HEK293 (cell line): ENCODE data around the gene INHA.

ENCODE experiments used
- CTCF ChIA-PET: fragments of 350-600 bp; formaldehyde crosslinking; extraction: SDS; loops from one replicate; lab custom pipeline; 2021; ENCODE audit warnings: antibody characterized with exemption; lab: Yijun Ruan, JAX
- POLR2A ChIA-PET: fragments of 300-600 bp; formaldehyde crosslinking; extraction: SDS; loops from one replicate; lab custom pipeline; 2020; ENCODE audit warnings: antibody characterized with exemption, inconsistent platforms; lab: Yijun Ruan, JAX
- H3K27ac ChIP-seq: fragments of 200-500 bp; sonication (Bioruptor generic); 2 replicates; pipeline ENCODE4 v1.5.1; 2014; ENCODE audit warnings: low read depth, low read length, control low read depth, inconsistent platforms; ENCODE audit errors: extremely low read depth
- H3K36me3 ChIP-seq, 2 experiments: fragments of 200-500 bp in 1 of 2; sonication (Bioruptor generic) in 1 of 2; 1 replicate in 1 of 2; 2 replicates in 1 of 2; pipeline ENCODE4 v1.5.1; 2014 to 2017; ENCODE audit warnings: inconsistent platforms in 2 of 2, low read length in 2 of 2; ENCODE audit not compliant: control insufficient read depth in 2 of 2, insufficient read depth in 1 of 2
- H3K4me1 ChIP-seq: fragments of 200-500 bp; sonication (Bioruptor generic); 2 replicates; pipeline ENCODE4 v1.5.1; 2014; ENCODE audit warnings: mild to moderate bottlenecking, low read length, inconsistent platforms; ENCODE audit not compliant: control insufficient read depth, insufficient read depth
- H3K4me3 ChIP-seq: 2 replicates; pipeline ENCODE4 v1.5.1; 2011; ENCODE audit warnings: low read depth, mild to moderate bottlenecking, control low read depth, low read length, moderate library complexity
- H3K9me3 ChIP-seq: fragments of 200-500 bp; sonication (Bioruptor generic); 2 replicates; pipeline ENCODE4 v1.5.1; 2014; ENCODE audit warnings: low read depth, low read length, inconsistent platforms; ENCODE audit not compliant: control insufficient read depth, insufficient read depth
- BCL11B ChIP-seq: fragments of 450-650 bp; formaldehyde crosslinking; IDR thresholded peaks from 2 replicates; pipeline ENCODE4 v1.5.1; 2016; ENCODE audit warnings: low read depth, missing biosample characterization, missing genetic modification characterization
- EGR2 ChIP-seq: fragments of 450-650 bp; formaldehyde crosslinking; IDR thresholded peaks from 2 replicates; pipeline ENCODE4 v1.5.1; 2016; ENCODE audit warnings: low read depth, missing biosample characterization, missing genetic modification characterization
- KLF1 ChIP-seq: fragments of 450-650 bp; formaldehyde crosslinking; IDR thresholded peaks from 2 replicates; pipeline ENCODE4 v1.5.1; 2016; ENCODE audit warnings: missing biosample characterization, missing genetic modification characterization
- SCRT2 ChIP-seq: fragments of 450-650 bp; formaldehyde crosslinking; IDR thresholded peaks from 2 replicates; pipeline ENCODE4 v1.5.1; 2016; ENCODE audit warnings: missing biosample characterization, missing genetic modification characterization
- SP7 ChIP-seq: fragments of 450-650 bp; formaldehyde crosslinking; IDR thresholded peaks from 2 replicates; pipeline ENCODE4 v1.5.1; 2016; ENCODE audit warnings: missing biosample characterization, missing genetic modification characterization
- ZNF2 ChIP-seq: fragments of 450-650 bp; formaldehyde crosslinking; IDR thresholded peaks from 2 replicates; pipeline ENCODE4 v1.5.1; 2016; ENCODE audit warnings: missing biosample characterization, missing genetic modification characterization
- ZNF248 ChIP-seq: fragments of 450-650 bp; formaldehyde crosslinking; IDR thresholded peaks from 2 replicates; pipeline ENCODE4 v1.5.1; 2017; ENCODE audit warnings: missing biosample characterization, missing genetic modification characterization
- ZNF335 ChIP-seq: fragments of 450-650 bp; formaldehyde crosslinking; conservative IDR thresholded peaks from 2 replicates; pipeline ENCODE4 v1.5.1; 2016; ENCODE audit warnings: missing biosample characterization, missing genetic modification characterization
- ZNF391 ChIP-seq: fragments of 450-650 bp; formaldehyde crosslinking; IDR thresholded peaks from 2 replicates; pipeline ENCODE4 v1.5.1; 2016; ENCODE audit warnings: low read depth, missing biosample characterization, missing genetic modification characterization, borderline replicate concordance
- ZNF416 ChIP-seq: fragments of 450-650 bp; formaldehyde crosslinking; IDR thresholded peaks from 2 replicates; pipeline ENCODE4 v1.5.1; 2016; ENCODE audit warnings: missing biosample characterization, missing genetic modification characterization
- ZNF521 ChIP-seq: fragments of 450-650 bp; formaldehyde crosslinking; IDR thresholded peaks from 2 replicates; pipeline ENCODE4 v1.5.1; 2017; ENCODE audit warnings: missing biosample characterization, mild to moderate bottlenecking, missing genetic modification characterization
- ZNF596 ChIP-seq: fragments of 450-650 bp; IDR thresholded peaks from 2 replicates; pipeline ENCODE4 v1.5.0; 2018; ENCODE audit warnings: missing biosample characterization, mild to moderate bottlenecking, missing genetic modification characterization, moderate library complexity
- ZNF621 ChIP-seq: fragments of 450-650 bp; formaldehyde crosslinking; IDR thresholded peaks from 2 replicates; pipeline ENCODE4 v1.5.1; 2017; ENCODE audit warnings: missing biosample characterization, missing genetic modification characterization
- ZNF768 ChIP-seq: fragments of 450-650 bp; formaldehyde crosslinking; IDR thresholded peaks from 2 replicates; pipeline ENCODE4 v1.5.1; 2018; ENCODE audit warnings: missing biosample characterization, mild to moderate bottlenecking, missing genetic modification characterization
- ZSCAN16 ChIP-seq: fragments of 450-650 bp; formaldehyde crosslinking; IDR thresholded peaks from 2 replicates; pipeline ENCODE4 v1.5.1; 2016; ENCODE audit warnings: missing biosample characterization, missing genetic modification characterization
- ZSCAN30 ChIP-seq: fragments of 450-650 bp; IDR thresholded peaks from 2 replicates; pipeline ENCODE4 v1.5.1; 2018; ENCODE audit warnings: missing biosample characterization, mild to moderate bottlenecking, missing genetic modification characterization, moderate library complexity
- TF ChIP-seq, protein P1 (sequence below): fragments of 450-650 bp; formaldehyde crosslinking; IDR thresholded peaks from 2 replicates; pipeline ENCODE4 v1.5.1; 2016; ENCODE audit warnings: missing biosample characterization, missing genetic modification characterization
- TF ChIP-seq, protein P2 (sequence below): fragments of 450-650 bp; formaldehyde crosslinking; IDR thresholded peaks from 2 replicates; pipeline ENCODE4 v1.5.1; 2016; ENCODE audit warnings: missing biosample characterization, missing genetic modification characterization
- TF ChIP-seq, protein P3 (sequence below): fragments of 450-650 bp; formaldehyde crosslinking; conservative IDR thresholded peaks from 2 replicates; pipeline ENCODE4 v1.5.1; 2016; ENCODE audit warnings: low read depth, missing biosample characterization, missing genetic modification characterization

The INHA gene

DNA sequence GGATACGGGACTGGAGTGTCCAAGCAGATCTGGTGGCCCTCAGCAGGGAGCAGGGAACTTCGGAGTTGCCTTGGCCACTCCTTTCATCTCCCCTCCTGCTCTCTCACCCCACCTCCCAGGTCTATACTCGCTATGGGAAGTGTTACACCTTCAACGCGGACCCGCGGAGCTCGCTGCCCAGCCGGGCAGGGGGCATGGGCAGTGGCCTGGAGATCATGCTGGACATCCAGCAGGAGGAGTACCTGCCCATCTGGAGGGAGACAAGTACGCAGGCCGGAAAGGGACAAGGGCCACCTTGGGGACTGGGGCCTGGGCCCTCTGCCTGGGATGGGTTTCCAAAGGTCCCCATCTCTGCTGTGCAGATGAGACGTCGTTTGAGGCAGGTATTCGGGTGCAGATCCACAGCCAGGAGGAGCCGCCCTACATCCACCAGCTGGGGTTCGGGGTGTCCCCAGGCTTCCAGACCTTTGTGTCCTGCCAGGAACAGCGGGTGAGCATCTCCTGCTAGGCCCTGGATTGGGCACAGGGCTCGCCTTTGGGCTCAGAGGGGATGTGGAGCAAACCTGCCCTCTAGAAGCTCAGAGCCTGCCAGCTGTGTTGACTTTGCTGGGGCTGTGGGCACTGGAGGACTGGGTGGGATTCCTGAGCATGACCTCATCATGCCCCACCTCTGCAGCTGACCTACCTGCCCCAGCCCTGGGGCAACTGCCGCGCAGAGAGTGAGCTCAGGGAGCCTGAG lies 40.3 kb upstream of the INHA start:
- H3K4me3 ChIP-seq, result no peak overlapping the region
- ChIA-PET CTCF (interaction anchor here (0.6 to 9.7 kb wide), 13 partner anchors 9 to 403 kb away, joined by 3 to 252 read pairs (median 5); partner anchors contain the start of genes ASIC4 and GMPPA), POLR2A (interaction anchor here (1.4 kb wide), 1 partner anchor 33 kb away, joined by 5 read pairs; the partner anchor contains the start of gene GMPPA)
- H3K27ac ChIP-seq, result no peak overlapping the region
- TF ChIP-seq KLF1 (tag by site-specific recombination) (peak; percentile 23; the same call in 1 of the 2 replicates), ZNF335 (tag by site-specific recombination) (no peak)
- TF ChIP-seq, protein P1, sequence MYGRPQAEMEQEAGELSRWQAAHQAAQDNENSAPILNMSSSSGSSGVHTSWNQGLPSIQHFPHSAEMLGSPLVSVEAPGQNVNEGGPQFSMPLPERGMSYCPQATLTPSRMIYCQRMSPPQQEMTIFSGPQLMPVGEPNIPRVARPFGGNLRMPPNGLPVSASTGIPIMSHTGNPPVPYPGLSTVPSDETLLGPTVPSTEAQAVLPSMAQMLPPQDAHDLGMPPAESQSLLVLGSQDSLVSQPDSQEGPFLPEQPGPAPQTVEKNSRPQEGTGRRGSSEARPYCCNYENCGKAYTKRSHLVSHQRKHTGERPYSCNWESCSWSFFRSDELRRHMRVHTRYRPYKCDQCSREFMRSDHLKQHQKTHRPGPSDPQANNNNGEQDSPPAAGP (tag by site-specific recombination), result 0 out of 2 replicates have a peak, but pooled peaks have one; percentile 54
- no peaks in the 10 kb centered on the region for H3K9me3 ChIP-seq
- H3K4me1 ChIP-seq, result no peaks in the 10 kb centered on the region
- no peaks in the 10 kb centered on the region for H3K36me3 ChIP-seq

DNA sequence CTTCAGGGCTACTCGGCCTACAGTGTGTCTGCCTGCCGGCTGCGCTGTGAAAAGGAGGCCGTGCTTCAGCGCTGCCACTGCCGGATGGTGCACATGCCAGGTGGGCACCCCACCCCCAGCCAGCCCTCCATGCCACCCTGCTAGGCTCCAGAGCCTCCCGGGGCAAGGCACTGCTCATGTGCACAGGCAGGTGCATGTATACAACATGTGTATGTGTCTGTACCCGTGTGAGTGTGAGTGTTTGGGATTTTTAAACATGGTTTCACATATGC lies 39.8 kb upstream of the INHA start:
- no peak overlapping the region for H3K4me3 ChIP-seq
- H3K4me1 ChIP-seq, result no peaks in the 10 kb centered on the region
- no peaks in the 10 kb centered on the region for H3K36me3 ChIP-seq
- ChIA-PET POLR2A (no interaction called here), CTCF (interaction anchor here (0.6 to 9.7 kb wide), 7 partner anchors 8 to 404 kb away, joined by 3 to 252 read pairs (median 5); partner anchors contain the start of gene GMPPA)
- H3K27ac ChIP-seq, result no peak overlapping the region
- TF ChIP-seq ZSCAN16 (tag by site-specific recombination) (no peak), ZNF248 (no peak), ZSCAN30 (tag by site-specific recombination) (no peak), ZNF2 (tag by site-specific recombination) (no peak), ZNF596 (no peak)
- TF ChIP-seq, protein P2, sequence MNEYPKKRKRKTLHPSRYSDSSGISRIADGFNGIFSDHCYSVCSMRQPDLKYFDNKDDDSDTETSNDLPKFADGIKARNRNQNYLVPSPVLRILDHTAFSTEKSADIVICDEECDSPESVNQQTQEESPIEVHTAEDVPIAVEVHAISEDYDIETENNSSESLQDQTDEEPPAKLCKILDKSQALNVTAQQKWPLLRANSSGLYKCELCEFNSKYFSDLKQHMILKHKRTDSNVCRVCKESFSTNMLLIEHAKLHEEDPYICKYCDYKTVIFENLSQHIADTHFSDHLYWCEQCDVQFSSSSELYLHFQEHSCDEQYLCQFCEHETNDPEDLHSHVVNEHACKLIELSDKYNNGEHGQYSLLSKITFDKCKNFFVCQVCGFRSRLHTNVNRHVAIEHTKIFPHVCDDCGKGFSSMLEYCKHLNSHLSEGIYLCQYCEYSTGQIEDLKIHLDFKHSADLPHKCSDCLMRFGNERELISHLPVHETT (tag by site-specific recombination), result no peak
- no peaks in the 10 kb centered on the region for H3K9me3 ChIP-seq

DNA sequence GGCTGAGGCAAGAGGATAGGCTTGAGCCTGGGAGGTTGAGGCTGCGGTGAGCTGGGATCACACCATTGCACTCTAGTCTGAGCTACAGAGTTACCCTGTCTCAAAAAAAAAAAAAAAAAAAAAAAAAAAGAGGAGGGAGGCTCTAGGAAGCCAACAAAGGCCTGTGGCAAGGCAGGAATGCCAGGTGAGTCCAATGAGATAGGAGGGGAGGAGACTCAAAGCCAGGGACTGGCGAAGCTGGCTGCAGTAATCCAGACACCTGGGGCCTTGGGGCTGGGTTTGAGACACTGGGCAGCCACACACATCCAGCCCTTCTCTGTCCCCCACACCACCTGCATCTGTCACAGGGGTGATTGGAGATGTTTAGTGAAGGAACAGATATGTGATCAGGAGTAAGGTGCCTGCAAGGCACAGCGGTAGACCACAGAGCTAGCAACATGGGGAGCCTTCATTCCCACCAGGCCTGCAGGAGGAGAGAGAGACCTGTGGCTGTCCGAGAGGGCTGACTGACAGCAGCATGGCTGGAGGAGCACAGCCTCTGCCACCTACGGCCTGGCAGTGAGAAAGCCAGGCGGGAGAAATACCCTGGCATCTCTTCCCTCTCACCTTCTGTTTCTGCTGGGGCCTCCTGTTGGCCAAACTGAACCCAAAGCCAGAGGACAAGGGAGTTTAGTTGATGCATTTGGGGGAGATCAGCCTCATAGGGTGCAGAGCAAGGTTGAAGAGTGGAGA lies 38.0 kb upstream of the INHA start:
- POLR2A ChIA-PET, result interaction anchor here (1.4 kb wide), 1 partner anchor 35 kb away, joined by 3 read pairs; the partner anchor contains the start of gene GMPPA
- TF ChIP-seq ZNF391 (tag by site-specific recombination), result no peak
- TF ChIP-seq EGR2, result no peak
- TF ChIP-seq BCL11B (tag by site-specific recombination), result no peak
- 0 out of 2 replicates have a peak, but pooled peaks have one; percentile 18 for TF ChIP-seq SCRT2 (tag by site-specific recombination)
- TF ChIP-seq, all 188 proteins: peak for 1
- Histone ChIP-seq H3K27ac (no peak overlapping the region), H3K36me3 (peaks cover 0 to 7% of the 10 kb centered on the region in 2 experiments; a peak in 1 of 3 replicates), H3K4me3 (no peak overlapping the region), H3K4me1 (no peaks in the 10 kb centered on the region), H3K9me3 (no peaks in the 10 kb centered on the region)
- CTCF ChIA-PET, result interaction anchor here (0.7 to 8.5 kb wide), 6 partner anchors 6 to 363 kb away, joined by 4 to 252 read pairs (median 5); partner anchors contain the start of gene GMPPA

DNA sequence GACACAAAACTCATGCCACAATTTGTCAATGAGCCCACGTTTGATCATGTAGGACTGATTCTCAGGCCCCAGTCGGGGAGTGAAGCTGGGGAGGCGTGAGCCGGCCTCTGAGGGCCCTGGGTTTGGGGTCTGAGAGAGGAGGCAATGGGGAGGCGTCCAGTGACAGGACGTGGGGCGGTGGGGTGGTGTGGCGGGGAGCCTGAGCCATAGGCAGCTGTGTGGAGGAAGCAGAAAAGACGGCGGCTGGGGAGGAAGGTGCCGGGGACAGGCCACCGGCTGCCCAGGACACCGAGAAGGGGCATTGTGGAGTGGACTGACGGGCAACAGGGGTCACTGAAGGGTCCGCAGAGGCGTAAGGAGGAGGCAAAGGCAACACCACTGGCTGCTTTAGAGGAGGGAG lies 35.7 kb upstream of the INHA start:
- Histone ChIP-seq H3K36me3 (peaks cover 0 to 30% of the 10 kb centered on the region in 2 experiments; a peak in 1 of 3 replicates), H3K4me1 (no peaks in the 10 kb centered on the region), H3K9me3 (no peaks in the 10 kb centered on the region), H3K27ac (no peak overlapping the region), H3K4me3 (no peak overlapping the region)
- POLR2A ChIA-PET, result no interaction called here
- CTCF ChIA-PET, result interaction anchor here (1.0 kb wide), 1 partner anchor 77 kb away, joined by 3 read pairs; no protein-coding TSS in a partner anchor
- TF ChIP-seq ZNF521 (tag by site-specific recombination), result no peak
- no peak for TF ChIP-seq ZNF768
- TF ChIP-seq SCRT2 (tag by site-specific recombination), result no peak
- TF ChIP-seq, protein P3, sequence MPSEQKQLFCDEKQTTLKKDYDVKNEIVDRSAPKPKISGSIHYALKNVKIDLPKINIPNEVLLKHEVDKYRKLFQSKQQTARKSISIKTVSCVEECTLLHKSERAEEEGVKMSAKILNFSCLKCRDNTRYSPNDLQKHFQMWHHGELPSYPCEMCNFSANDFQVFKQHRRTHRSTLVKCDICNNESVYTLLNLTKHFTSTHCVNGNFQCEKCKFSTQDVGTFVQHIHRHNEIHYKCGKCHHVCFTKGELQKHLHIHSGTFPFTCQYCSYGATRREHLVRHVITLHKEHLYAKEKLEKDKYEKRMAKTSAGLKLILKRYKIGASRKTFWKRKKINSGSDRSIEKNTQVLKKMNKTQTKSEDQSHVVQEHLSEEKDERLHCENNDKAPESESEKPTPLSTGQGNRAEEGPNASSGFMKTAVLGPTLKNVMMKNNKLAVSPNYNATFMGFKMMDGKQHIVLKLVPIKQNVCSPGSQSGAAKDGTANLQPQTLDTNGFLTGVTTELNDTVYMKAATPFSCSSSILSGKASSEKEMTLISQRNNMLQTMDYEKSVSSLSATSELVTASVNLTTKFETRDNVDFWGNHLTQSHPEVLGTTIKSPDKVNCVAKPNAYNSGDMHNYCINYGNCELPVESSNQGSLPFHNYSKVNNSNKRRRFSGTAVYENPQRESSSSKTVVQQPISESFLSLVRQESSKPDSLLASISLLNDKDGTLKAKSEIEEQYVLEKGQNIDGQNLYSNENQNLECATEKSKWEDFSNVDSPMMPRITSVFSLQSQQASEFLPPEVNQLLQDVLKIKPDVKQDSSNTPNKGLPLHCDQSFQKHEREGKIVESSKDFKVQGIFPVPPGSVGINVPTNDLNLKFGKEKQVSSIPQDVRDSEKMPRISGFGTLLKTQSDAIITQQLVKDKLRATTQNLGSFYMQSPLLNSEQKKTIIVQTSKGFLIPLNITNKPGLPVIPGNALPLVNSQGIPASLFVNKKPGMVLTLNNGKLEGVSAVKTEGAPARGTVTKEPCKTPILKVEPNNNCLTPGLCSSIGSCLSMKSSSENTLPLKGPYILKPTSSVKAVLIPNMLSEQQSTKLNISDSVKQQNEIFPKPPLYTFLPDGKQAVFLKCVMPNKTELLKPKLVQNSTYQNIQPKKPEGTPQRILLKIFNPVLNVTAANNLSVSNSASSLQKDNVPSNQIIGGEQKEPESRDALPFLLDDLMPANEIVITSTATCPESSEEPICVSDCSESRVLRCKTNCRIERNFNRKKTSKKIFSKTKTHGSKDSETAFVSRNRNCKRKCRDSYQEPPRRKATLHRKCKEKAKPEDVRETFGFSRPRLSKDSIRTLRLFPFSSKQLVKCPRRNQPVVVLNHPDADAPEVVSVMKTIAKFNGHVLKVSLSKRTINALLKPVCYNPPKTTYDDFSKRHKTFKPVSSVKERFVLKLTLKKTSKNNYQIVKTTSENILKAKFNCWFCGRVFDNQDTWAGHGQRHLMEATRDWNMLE (tag by site-specific recombination), result no peak
- no peak for TF ChIP-seq SP7
- no peak for TF ChIP-seq ZNF416 (tag by site-specific recombination)
- no peak for TF ChIP-seq ZNF621
